Measurements from ENCODE around the gene SPRY2.
A peak's percentile ranks its signal among the peaks of the same experiment; 100 is the strongest.

The SPRY2 gene

GRCh38 chr13:80341756-80342370 lies 937 bp upstream of the SPRY2 start:
- no peak for TF ChIP-seq CTCF (IDR thresholded peaks at IDR 0.05; ENCODE audit: insufficient read depth, low read depth, low read length, missing control alignments)
- no peak for DNase-seq (ENCODE audit: low read depth)
- peak overlapping the region; percentile 44 for H3K4me3 ChIP-seq (ENCODE audit: low read depth, low read length)

- no peak for TF ChIP-seq CTCF (IDR thresholded peaks at IDR 0.05; ENCODE audit: insufficient read depth, low read depth, low read length, missing control alignments)
- DNase-seq (ENCODE audit: low read depth) = peak; percentile 29
- peak overlapping the region; percentile 64 for H3K4me3 ChIP-seq (ENCODE audit: low read depth, low read length)
Measured at GRCh38 chr13:80340651-80341100, 250 bp downstream of the SPRY2 start.

DNA sequence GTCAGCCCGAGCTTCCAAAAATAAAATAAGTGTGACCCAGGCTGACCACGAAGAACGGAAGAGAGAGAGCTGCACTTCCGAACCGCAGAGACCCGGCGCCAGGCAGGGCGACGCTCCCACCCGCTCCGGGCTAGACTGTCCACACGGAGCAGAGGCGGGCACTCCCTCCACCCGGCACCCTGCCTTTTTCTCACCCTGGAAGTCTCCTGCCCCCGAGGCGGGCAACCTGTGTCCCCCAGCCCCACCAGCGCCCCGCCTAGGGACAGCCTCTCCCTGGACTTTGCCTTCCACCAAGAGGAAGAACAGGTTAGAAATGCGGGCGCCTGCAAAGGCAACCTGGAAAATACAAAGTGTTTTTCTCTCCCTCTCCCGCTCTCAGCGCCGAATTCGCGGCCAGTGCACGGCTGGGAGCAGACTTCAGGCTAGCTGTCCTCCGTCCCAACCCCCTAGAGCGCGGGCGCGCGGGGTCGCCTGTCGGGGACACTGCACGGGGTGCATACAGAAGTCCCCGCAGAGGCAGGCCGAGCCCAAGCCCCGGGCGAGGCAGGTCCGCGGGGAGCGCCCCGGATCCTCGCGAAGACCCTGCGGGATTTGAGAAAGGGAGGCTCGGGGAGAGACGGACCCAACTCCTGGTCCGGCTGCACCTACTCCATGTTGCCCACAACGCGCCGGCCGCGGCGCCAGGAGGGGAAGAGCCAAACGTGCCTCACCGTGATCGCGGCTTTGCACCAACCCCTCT lies 845 bp downstream of the SPRY2 start:
- peak; percentile 44 for DNase-seq (ENCODE audit: low read depth)
- no peak for TF ChIP-seq CTCF (IDR thresholded peaks at IDR 0.05; ENCODE audit: insufficient read depth, low read depth, low read length, missing control alignments)
- H3K4me3 ChIP-seq (ENCODE audit: low read depth, low read length) = peak overlapping the region; percentile 64

- H3K4me3 ChIP-seq (ENCODE audit: low read depth, low read length) = peak overlapping the region; percentile 64
- no peak for TF ChIP-seq CTCF (IDR thresholded peaks at IDR 0.05; ENCODE audit: insufficient read depth, low read depth, low read length, missing control alignments)
- no peak for DNase-seq (ENCODE audit: low read depth)
Measured at GRCh38 chr13:80339563-80339911, 1.4 kb downstream of the SPRY2 start.

GRCh38 chr13:80338781-80339562 lies 2.0 kb downstream of the SPRY2 start:
- DNase-seq (ENCODE audit: low read depth) = peak; percentile 40
- peak overlapping the region; percentile 64 for H3K4me3 ChIP-seq (ENCODE audit: low read depth, low read length)
- no peak for TF ChIP-seq CTCF (IDR thresholded peaks at IDR 0.05; ENCODE audit: insufficient read depth, low read depth, low read length, missing control alignments)

- DNase-seq (ENCODE audit: low read depth) = no peak
- no peak overlapping the region for H3K4me3 ChIP-seq (ENCODE audit: low read depth, low read length)
- no peak for TF ChIP-seq CTCF (IDR thresholded peaks at IDR 0.05; ENCODE audit: insufficient read depth, low read depth, low read length, missing control alignments)
Measured at GRCh38 chr13:80337288-80338081, 3.4 kb downstream of the SPRY2 start.

Data from GM12865 (cell line).